NCI-H1105 treated with DMSO at 0.1 percent for 48 hours (cell line): Measurements from ENCODE around the gene MVD.

Source experiments
- DNase-seq: peaks from one replicate; lab custom pipeline; 2025; lab: John Stamatoyannopoulos, UW

MVD gene

GRCh38 chr16:88697116-88697830 is 34.4 kb upstream of the MVD start:
- no peak for DNase-seq

- DNase-seq: no peak
Observed at GRCh38 chr16:88696441-88696840, 33.5 kb upstream of the MVD start.

GRCh38 chr16:88695753-88696152 is 32.9 kb upstream of the MVD start:
- DNase-seq: no peak

- no peak for DNase-seq
Observed at GRCh38 chr16:88695218-88695617, 32.3 kb upstream of the MVD start.

- DNase-seq: no peak
Observed at GRCh38 chr16:88694221-88695087, 31.6 kb upstream of the MVD start.

- DNase-seq: no peak
Observed at GRCh38 chr16:88693420-88694177, 30.7 kb upstream of the MVD start.

- no peak for DNase-seq
Observed at GRCh38 chr16:88692861-88693260, 30.0 kb upstream of the MVD start.

GRCh38 chr16:88691924-88692560 is 29.2 kb upstream of the MVD start:
- DNase-seq: no peak

- DNase-seq: no peak
Observed at GRCh38 chr16:88691129-88691813, 28.4 kb upstream of the MVD start.

GRCh38 chr16:88690341-88691128 is 27.6 kb upstream of the MVD start:
- no peak for DNase-seq

GRCh38 chr16:88688013-88688778 is 25.3 kb upstream of the MVD start:
- peak; percentile 59 for DNase-seq

GRCh38 chr16:88687676-88688012 is 24.8 kb upstream of the MVD start:
- DNase-seq: no peak

- DNase-seq: no peak
Observed at GRCh38 chr16:88687254-88687576, 24.3 kb upstream of the MVD start.

- peak; percentile 45 for DNase-seq
Observed at GRCh38 chr16:88686439-88687253, 23.8 kb upstream of the MVD start, which contains the start of gene SNAI3. SNAI3 (minus strand) TSS chr16:88686507; CDS start chr16:88686406, 101 bp downstream.

- peak; percentile 45 for DNase-seq
Observed at GRCh38 chr16:88686062-88686438, 23.2 kb upstream of the MVD start.

- DNase-seq: no peak
Observed at GRCh38 chr16:88685156-88686061, 22.5 kb upstream of the MVD start.

GRCh38 chr16:88684569-88685155 is 21.8 kb upstream of the MVD start:
- DNase-seq: no peak
